CD4-positive, alpha-beta T cell (primary cell): ENCODE results near the gene PNMA6E. TPM values are rescaled to one million over a fixed set of nuclear protein-coding genes. Genes with fewer than 3 reads are reported as not detected.
A peak's percentile ranks its signal among the peaks of the same experiment; 100 is the strongest.

Source experiments
- ATAC-seq: fragments of 200-7000 bp; cut with Tn5 transposase; one replicate; pipeline ENCODE4 v1.10.0; 2022; ENCODE audit warnings: mild to moderate bottlenecking; ENCODE audit not compliant: poor library complexity
- CTCF ChIA-PET: fragments of 350-600 bp; sonication (Branson Sonifier 250); formaldehyde crosslinking; loops from one replicate; lab custom pipeline; 2021; ENCODE audit warnings: antibody characterized with exemption, inconsistent platforms; lab: Charles Lee
- POLR2A ChIA-PET: fragments of 350-600 bp; sonication (Branson Sonifier 250); formaldehyde crosslinking; loops from one replicate; lab custom pipeline; 2021; ENCODE audit warnings: antibody characterized with exemption, inconsistent platforms; lab: Charles Lee
- DNase-seq, 14 experiments: peaks; one replicate each; pipeline ENCODE4 v3.0.0-alpha.2; 2013 to 2020; ENCODE audit warnings: mixed read lengths in 2 of 14
- H3K27ac ChIP-seq, 2 donors: one replicate each; pipeline versions ENCODE4 v1.5.1 to v1.7.0; 2013; ENCODE audit warnings: low read length in 2 of 2, low read depth in 1 of 2, mild to moderate bottlenecking in 1 of 2
- H3K27me3 ChIP-seq, 2 experiments: 1 replicate in 1 of 2; 2 replicates in 1 of 2; pipeline versions ENCODE4 v1.6.1 to v1.7.0; 2013; ENCODE audit warnings: low read length in 2 of 2, control low read depth in 1 of 2, mild to moderate bottlenecking in 1 of 2, moderate library complexity in 1 of 2; ENCODE audit not compliant: insufficient read depth in 2 of 2, control insufficient read depth in 1 of 2
- H3K36me3 ChIP-seq: one replicate; pipeline ENCODE4 v1.6.1; 2013; ENCODE audit warnings: low read length, control low read depth; ENCODE audit not compliant: insufficient read depth
- H3K4me1 ChIP-seq: one replicate; pipeline ENCODE4 v1.6.1; 2013; ENCODE audit warnings: low read length, control low read depth; ENCODE audit not compliant: insufficient read depth
- H3K4me3 ChIP-seq: one replicate; pipeline ENCODE4 v1.5.1; 2013; ENCODE audit warnings: mild to moderate bottlenecking, low read length, moderate library complexity
- H3K9me3 ChIP-seq, 2 experiments: 1 replicate in 1 of 2; 2 replicates in 1 of 2; pipeline versions ENCODE4 v1.6.1 to v1.7.0; 2013; ENCODE audit warnings: low read length in 2 of 2, mild to moderate bottlenecking in 2 of 2, control low read depth in 1 of 2, moderate library complexity in 1 of 2; ENCODE audit not compliant: control insufficient read depth in 1 of 2, insufficient read depth in 1 of 2
- H3K27ac Mint-ChIP-seq: one replicate; pipeline ENCODE4 v1.8.0; 2020; ENCODE audit warnings: mixed read lengths
- H3K27me3 Mint-ChIP-seq: one replicate; pipeline ENCODE4 v1.8.0; 2021; ENCODE audit warnings: mixed read lengths
- H3K36me3 Mint-ChIP-seq: one replicate; pipeline ENCODE4 v1.8.0; 2021; ENCODE audit warnings: low read depth, mixed read lengths
- H3K4me1 Mint-ChIP-seq: one replicate; pipeline ENCODE4 v1.8.0; 2021; ENCODE audit warnings: low read depth, mixed read lengths
- H3K4me3 Mint-ChIP-seq: one replicate; pipeline ENCODE4 v1.8.0; 2020; ENCODE audit warnings: mild to moderate bottlenecking, mixed read lengths
- H3K9me3 Mint-ChIP-seq: one replicate; pipeline ENCODE4 v1.8.0; 2020; ENCODE audit warnings: mixed read lengths
- intact Hi-C, 2 experiments: fragments of 100-400 bp; cut with DNase I in 1 of 2; cut with micrococcal nuclease in 1 of 2; formaldehyde crosslinking; loops; one replicate each; pipeline versions ENCODE4 v1.15.1 to v1.9.0; 2023 to 2025; cut with DNase I, micrococcal nuclease
- total RNA-seq, 174 experiments: library from RNA in 2 of 174; stranded (reverse) in 2 of 174; gene quantifications; one replicate each; pipeline ENCODE4 v1.2.3 and lab custom pipeline; 2021 to 2026
- TF ChIP-seq, protein P1 (sequence below): fragments of 200-600 bp; IDR thresholded peaks from one replicate; pipeline ENCODE4 v1.8.0; 2022; ENCODE audit warnings: antibody characterized with exemption, mild to moderate bottlenecking

The PNMA6E gene
- total RNA-seq, 2 experiments from 2014 or later: not detected

DNA sequence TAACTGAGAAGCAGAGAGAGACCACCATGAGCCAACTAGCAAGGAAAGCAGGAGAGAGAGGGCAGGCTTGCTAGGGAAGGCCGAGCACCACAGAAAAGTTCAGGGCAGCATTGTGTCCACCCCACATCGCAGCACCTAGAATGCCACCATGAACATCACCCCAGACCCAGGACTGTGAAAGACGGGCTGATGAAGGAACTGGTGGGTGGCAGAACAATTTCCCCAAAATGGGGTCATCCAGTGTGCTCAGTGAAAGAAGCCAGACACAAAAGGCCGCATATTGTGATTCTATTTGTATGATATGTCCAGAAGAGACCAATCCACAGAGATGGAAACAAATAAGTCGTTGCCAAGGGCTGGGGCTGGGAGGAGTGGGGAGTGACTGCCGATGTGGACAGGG, 16.8 kb downstream of the PNMA6E start:
- no peaks in the 10 kb centered on the region for H3K36me3 ChIP-seq
- Mint-ChIP-seq H3K4me3 (no peak overlapping the region), H3K27ac (no peak overlapping the region), H3K9me3 (no peaks in the 10 kb centered on the region), H3K36me3 (no peaks in the 10 kb centered on the region), H3K27me3 (no peaks in the 10 kb centered on the region), H3K4me1 (no peaks in the 10 kb centered on the region)
- DNase-seq: no peak
- ATAC-seq: no peak
- CTCF ChIA-PET: no interaction called here
- H3K27ac ChIP-seq: no peak overlapping the region
- H3K27me3 ChIP-seq: no peaks in the 10 kb centered on the region
- H3K4me3 ChIP-seq: no peak overlapping the region
- no peaks in the 10 kb centered on the region for H3K9me3 ChIP-seq
- intact Hi-C loops: no loop called here
- H3K4me1 ChIP-seq: no peaks in the 10 kb centered on the region
- TF ChIP-seq, protein P1, sequence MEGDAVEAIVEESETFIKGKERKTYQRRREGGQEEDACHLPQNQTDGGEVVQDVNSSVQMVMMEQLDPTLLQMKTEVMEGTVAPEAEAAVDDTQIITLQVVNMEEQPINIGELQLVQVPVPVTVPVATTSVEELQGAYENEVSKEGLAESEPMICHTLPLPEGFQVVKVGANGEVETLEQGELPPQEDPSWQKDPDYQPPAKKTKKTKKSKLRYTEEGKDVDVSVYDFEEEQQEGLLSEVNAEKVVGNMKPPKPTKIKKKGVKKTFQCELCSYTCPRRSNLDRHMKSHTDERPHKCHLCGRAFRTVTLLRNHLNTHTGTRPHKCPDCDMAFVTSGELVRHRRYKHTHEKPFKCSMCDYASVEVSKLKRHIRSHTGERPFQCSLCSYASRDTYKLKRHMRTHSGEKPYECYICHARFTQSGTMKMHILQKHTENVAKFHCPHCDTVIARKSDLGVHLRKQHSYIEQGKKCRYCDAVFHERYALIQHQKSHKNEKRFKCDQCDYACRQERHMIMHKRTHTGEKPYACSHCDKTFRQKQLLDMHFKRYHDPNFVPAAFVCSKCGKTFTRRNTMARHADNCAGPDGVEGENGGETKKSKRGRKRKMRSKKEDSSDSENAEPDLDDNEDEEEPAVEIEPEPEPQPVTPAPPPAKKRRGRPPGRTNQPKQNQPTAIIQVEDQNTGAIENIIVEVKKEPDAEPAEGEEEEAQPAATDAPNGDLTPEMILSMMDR: no peak
- POLR2A ChIA-PET: no interaction called here

GRCh38 chrX:153382563-153383482, 18.3 kb downstream of the PNMA6E start:
- Histone ChIP-seq H3K27me3 (no peaks in the 10 kb centered on the region), H3K36me3 (no peaks in the 10 kb centered on the region), H3K4me1 (no peaks in the 10 kb centered on the region), H3K4me3 (no peak overlapping the region), H3K27ac (no peak overlapping the region), H3K9me3 (no peaks in the 10 kb centered on the region)
- H3K9me3 Mint-ChIP-seq: no peaks in the 10 kb centered on the region
- TF ChIP-seq, protein P1: no peak
- no peak overlapping the region for H3K27ac Mint-ChIP-seq
- intact Hi-C loops: no loop called here
- CTCF ChIA-PET: no interaction called here
- DNase-seq (no peak), ATAC-seq (no peak)
- no peaks in the 10 kb centered on the region for H3K27me3 Mint-ChIP-seq
- no peaks in the 10 kb centered on the region for H3K4me1 Mint-ChIP-seq
- POLR2A ChIA-PET: no interaction called here
- H3K4me3 Mint-ChIP-seq: no peak overlapping the region
- no peaks in the 10 kb centered on the region for H3K36me3 Mint-ChIP-seq

GRCh38 chrX:153381684-153382532, 19.2 kb downstream of the PNMA6E start:
- no peaks in the 10 kb centered on the region for H3K36me3 ChIP-seq
- H3K27ac ChIP-seq: no peak overlapping the region
- TF ChIP-seq, protein P1: no peak
- H3K4me1 Mint-ChIP-seq: no peaks in the 10 kb centered on the region
- H3K4me3 ChIP-seq: no peak overlapping the region
- CTCF ChIA-PET: no interaction called here
- H3K4me1 ChIP-seq: no peaks in the 10 kb centered on the region
- no peaks in the 10 kb centered on the region for H3K27me3 Mint-ChIP-seq
- peak; percentile 44 for ATAC-seq
- no peak overlapping the region for H3K4me3 Mint-ChIP-seq
- H3K9me3 ChIP-seq: no peaks in the 10 kb centered on the region
- DNase-seq: peak in 4 of 14 experiments; percentile 10 to 54 (median 20)
- H3K36me3 Mint-ChIP-seq: no peaks in the 10 kb centered on the region
- H3K9me3 Mint-ChIP-seq: no peaks in the 10 kb centered on the region
- POLR2A ChIA-PET: no interaction called here
- H3K27me3 ChIP-seq: no peaks in the 10 kb centered on the region
- intact Hi-C loops: no loop called here
- H3K27ac Mint-ChIP-seq: no peak overlapping the region
